ENCODE results near the gene KRTAP5-6. TPM values are rescaled to one million over a fixed set of nuclear protein-coding genes. Genes with fewer than 3 reads are reported as not detected.

The KRTAP5-6 gene
- total RNA-seq, 1 experiment from 2014 or later, result not detected

DNA sequence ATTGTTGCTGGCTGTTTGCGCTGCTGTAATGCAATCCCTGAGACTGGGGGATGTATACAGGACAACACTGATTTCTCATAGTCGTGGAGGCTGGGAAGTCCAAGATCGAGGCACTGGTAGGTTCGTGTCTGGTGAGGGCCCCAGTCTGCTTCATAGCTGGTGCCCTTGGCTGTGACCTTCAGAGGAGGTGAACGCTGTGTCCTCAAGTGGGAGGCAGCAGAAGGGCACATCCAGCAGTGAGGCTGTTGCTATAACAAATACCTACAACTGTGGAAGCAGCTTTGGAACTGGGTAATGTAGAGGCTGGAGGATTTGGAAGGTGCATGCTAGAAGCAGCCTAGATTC, 46.1 kb upstream of the KRTAP5-6 start:
- no peak overlapping the region for H3K27ac ChIP-seq (ENCODE audit: low read length)
- intact Hi-C loops (cut with micrococcal nuclease), result loop anchor here (5.0 kb wide), 1 partner anchor 41 kb away; no protein-coding TSS in a partner anchor
- CTCF ChIA-PET, result interaction anchor here (0.5 to 1.1 kb wide), 2 partner anchors 182 to 501 kb away, joined by 4 to 5 read pairs; no protein-coding TSS in a partner anchor
- TF ChIP-seq, protein P1, sequence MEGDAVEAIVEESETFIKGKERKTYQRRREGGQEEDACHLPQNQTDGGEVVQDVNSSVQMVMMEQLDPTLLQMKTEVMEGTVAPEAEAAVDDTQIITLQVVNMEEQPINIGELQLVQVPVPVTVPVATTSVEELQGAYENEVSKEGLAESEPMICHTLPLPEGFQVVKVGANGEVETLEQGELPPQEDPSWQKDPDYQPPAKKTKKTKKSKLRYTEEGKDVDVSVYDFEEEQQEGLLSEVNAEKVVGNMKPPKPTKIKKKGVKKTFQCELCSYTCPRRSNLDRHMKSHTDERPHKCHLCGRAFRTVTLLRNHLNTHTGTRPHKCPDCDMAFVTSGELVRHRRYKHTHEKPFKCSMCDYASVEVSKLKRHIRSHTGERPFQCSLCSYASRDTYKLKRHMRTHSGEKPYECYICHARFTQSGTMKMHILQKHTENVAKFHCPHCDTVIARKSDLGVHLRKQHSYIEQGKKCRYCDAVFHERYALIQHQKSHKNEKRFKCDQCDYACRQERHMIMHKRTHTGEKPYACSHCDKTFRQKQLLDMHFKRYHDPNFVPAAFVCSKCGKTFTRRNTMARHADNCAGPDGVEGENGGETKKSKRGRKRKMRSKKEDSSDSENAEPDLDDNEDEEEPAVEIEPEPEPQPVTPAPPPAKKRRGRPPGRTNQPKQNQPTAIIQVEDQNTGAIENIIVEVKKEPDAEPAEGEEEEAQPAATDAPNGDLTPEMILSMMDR (conservative IDR thresholded peaks at IDR 0.05; ENCODE audit: low read depth, low read length), result no peak
- TF ChIP-seq EZH2 (IDR thresholded peaks at IDR 0.05; ENCODE audit: low read length, unreplicated experiment) (no peak), EZH2phosphoT487 (IDR thresholded peaks at IDR 0.05; ENCODE audit: borderline replicate concordance, low read length) (no peak)
- H3F3A ChIP-seq (ENCODE audit: low read length, unreplicated experiment), result no peaks in the 10 kb centered on the region
- no peaks in the 10 kb centered on the region for H3K36me3 ChIP-seq (ENCODE audit: low read depth, low read length)
- H3K79me2 ChIP-seq (ENCODE audit: low read length), result no peaks in the 10 kb centered on the region
- H2AFZ ChIP-seq (ENCODE audit: low read length), result no peak overlapping the region
- POLR2A ChIA-PET (ENCODE audit: unreplicated experiment), result no interaction called here
- BruUV-seq (replicated peaks), result no TSS peak
- no peaks in the 10 kb centered on the region for H3K4me1 ChIP-seq (ENCODE audit: insufficient read depth, low read length)
- H3K9ac ChIP-seq (ENCODE audit: low read length), result no peak overlapping the region
- no peaks in the 10 kb centered on the region for H3K9me3 ChIP-seq (ENCODE audit: low read length)
- no peak overlapping the region for H3K4me2 ChIP-seq (ENCODE audit: low read length)
- 0 out of 2 replicates have a peak, but pooled peaks cover under 1% of the 10 kb centered on the region for H3K27me3 ChIP-seq (ENCODE audit: low read length)
- ATAC-seq (no peak), DNase-seq (no peak)
- H3K4me3 ChIP-seq (ENCODE audit: low read length), result no peak overlapping the region
- H4K20me1 ChIP-seq (ENCODE audit: low read length), result no peaks in the 10 kb centered on the region
- H3K9me2 ChIP-seq (replicated peaks; ENCODE audit: low read length), result no peaks in the 10 kb centered on the region

DNA sequence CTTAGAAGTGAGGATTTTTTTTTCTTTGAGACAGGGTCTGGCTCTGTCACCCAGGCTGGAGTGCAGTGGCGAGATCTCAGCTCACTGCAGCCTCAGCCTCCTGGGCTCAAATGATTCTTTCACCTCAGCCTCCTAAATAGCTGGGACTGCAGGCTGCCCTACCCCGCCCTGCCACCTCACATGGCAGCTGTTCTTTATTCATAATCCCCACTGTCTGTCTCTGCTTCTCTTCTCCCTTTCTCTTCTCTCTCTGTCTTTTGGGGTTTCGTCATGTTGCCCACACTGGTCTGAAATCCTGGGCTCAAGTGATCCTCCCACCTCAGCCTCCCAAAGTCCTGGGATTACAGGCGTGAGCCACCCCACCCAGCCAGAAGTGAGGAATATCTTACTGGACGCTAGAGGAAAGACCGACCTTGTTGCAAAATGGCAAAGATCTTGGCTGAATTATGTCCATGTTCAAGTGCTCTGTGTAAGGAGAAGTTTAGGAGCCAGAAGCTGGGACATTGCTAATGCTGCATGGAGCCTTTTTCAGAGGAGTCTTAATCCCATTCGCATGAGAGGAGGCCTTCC, 45.5 kb upstream of the KRTAP5-6 start:
- Histone ChIP-seq H3K9me2 (replicated peaks; ENCODE audit: low read length) (no peaks in the 10 kb centered on the region), H3K9ac (ENCODE audit: low read length) (no peak overlapping the region), H4K20me1 (ENCODE audit: low read length) (no peaks in the 10 kb centered on the region), H3K4me1 (ENCODE audit: insufficient read depth, low read length) (no peaks in the 10 kb centered on the region), H3K79me2 (ENCODE audit: low read length) (no peaks in the 10 kb centered on the region), H3K4me2 (ENCODE audit: low read length) (no peak overlapping the region), H3F3A (ENCODE audit: low read length, unreplicated experiment) (no peaks in the 10 kb centered on the region), H3K27ac (ENCODE audit: low read length) (no peak overlapping the region), H3K36me3 (ENCODE audit: low read depth, low read length) (no peaks in the 10 kb centered on the region), H3K27me3 (ENCODE audit: low read length) (0 out of 2 replicates have a peak, but pooled peaks cover 3% of the 10 kb centered on the region), H2AFZ (ENCODE audit: low read length) (no peak overlapping the region), H3K9me3 (ENCODE audit: low read length) (no peaks in the 10 kb centered on the region), H3K4me3 (ENCODE audit: low read length) (no peak overlapping the region)
- POLR2A ChIA-PET (ENCODE audit: unreplicated experiment), result no interaction called here
- DNase-seq (no peak), ATAC-seq (no peak)
- intact Hi-C loops (cut with micrococcal nuclease), result loop anchor here (5.0 kb wide), 1 partner anchor 41 kb away; no protein-coding TSS in a partner anchor
- CTCF ChIA-PET, result interaction anchor here (0.5 kb wide), 1 partner anchor 181 kb away, joined by 5 read pairs; no protein-coding TSS in a partner anchor
- TF ChIP-seq EZH2phosphoT487 (IDR thresholded peaks at IDR 0.05; ENCODE audit: borderline replicate concordance, low read length) (no peak), EZH2 (IDR thresholded peaks at IDR 0.05; ENCODE audit: low read length, unreplicated experiment) (no peak)
- TF ChIP-seq, protein P1 (conservative IDR thresholded peaks at IDR 0.05; ENCODE audit: low read depth, low read length), result no peak
- no TSS peak for BruUV-seq (replicated peaks)

DNA sequence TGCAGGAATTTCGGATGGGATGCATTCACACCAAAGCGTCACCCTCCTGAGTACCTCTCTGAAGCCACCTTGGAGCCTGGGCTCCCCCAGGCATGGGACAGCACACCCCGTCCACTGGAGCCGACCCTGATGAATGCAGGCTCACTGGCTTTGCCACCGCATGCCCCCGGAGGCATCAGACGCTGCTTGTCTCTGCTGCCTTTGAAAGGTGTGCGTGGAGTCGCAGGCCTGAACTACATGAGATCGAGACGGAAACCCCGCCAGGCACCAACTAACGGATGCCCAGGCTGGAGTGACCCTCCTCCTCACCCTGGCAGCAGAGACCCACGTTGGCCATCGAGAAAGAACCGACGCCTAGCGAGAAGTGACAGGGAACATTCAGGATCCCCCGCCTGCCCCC, 45.0 kb upstream of the KRTAP5-6 start:
- Histone ChIP-seq H3K4me2 (ENCODE audit: low read length) (no peak overlapping the region), H3K79me2 (ENCODE audit: low read length) (no peaks in the 10 kb centered on the region), H3K9me3 (ENCODE audit: low read length) (no peaks in the 10 kb centered on the region), H3K9ac (ENCODE audit: low read length) (no peak overlapping the region), H3K36me3 (ENCODE audit: low read depth, low read length) (no peaks in the 10 kb centered on the region), H3K4me1 (ENCODE audit: insufficient read depth, low read length) (no peaks in the 10 kb centered on the region), H4K20me1 (ENCODE audit: low read length) (no peaks in the 10 kb centered on the region), H3K27ac (ENCODE audit: low read length) (no peak overlapping the region), H3K27me3 (ENCODE audit: low read length) (0 out of 2 replicates have a peak, but pooled peaks cover 5% of the 10 kb centered on the region), H3K4me3 (ENCODE audit: low read length) (no peak overlapping the region), H2AFZ (ENCODE audit: low read length) (no peak overlapping the region), H3F3A (ENCODE audit: low read length, unreplicated experiment) (no peaks in the 10 kb centered on the region), H3K9me2 (replicated peaks; ENCODE audit: low read length) (no peaks in the 10 kb centered on the region)
- ChIA-PET CTCF (interaction anchor here (0.5 to 1.3 kb wide), 13 partner anchors 12 to 1171 kb away, joined by 3 to 16 read pairs (median 5); partner anchors contain the start of gene SYT8), POLR2A (ENCODE audit: unreplicated experiment) (no interaction called here)
- intact Hi-C loops (cut with micrococcal nuclease), result loop anchor here (2.0 to 5.0 kb wide), 2 partner anchors 40 to 505 kb away; no protein-coding TSS in a partner anchor
- ATAC-seq (no peak), DNase-seq (no peak)
- no peak for TF ChIP-seq EZH2phosphoT487 (IDR thresholded peaks at IDR 0.05; ENCODE audit: borderline replicate concordance, low read length)
- TF ChIP-seq EZH2 (IDR thresholded peaks at IDR 0.05; ENCODE audit: low read length, unreplicated experiment), result no peak
- TF ChIP-seq, protein P1 (conservative IDR thresholded peaks at IDR 0.05; ENCODE audit: low read depth, low read length), result no peak
- no TSS peak for BruUV-seq (replicated peaks)

Data from PC-3 (cell line).